Stimulated activated CD4-positive, alpha-beta T cell treated with anti-CD3 and anti-CD28 coated beads, Interleukin-1b, Interleukin-23, amount 100 ng/mL, for 1 hour (primary cell): ENCODE measurements around the gene NTM.
"Not testable (repeated sequence)": the region's sequence is repeated elsewhere in the genome, so short reads cannot be mapped to it uniquely, and the experiment has no call there.

ENCODE experiments used
- DNase-seq, 2 donors: peaks; one replicate each; pipeline ENCODE4 v3.0.0-alpha.2; 2020; ENCODE audit warnings: low read depth in 2 of 2

The NTM gene

DNA sequence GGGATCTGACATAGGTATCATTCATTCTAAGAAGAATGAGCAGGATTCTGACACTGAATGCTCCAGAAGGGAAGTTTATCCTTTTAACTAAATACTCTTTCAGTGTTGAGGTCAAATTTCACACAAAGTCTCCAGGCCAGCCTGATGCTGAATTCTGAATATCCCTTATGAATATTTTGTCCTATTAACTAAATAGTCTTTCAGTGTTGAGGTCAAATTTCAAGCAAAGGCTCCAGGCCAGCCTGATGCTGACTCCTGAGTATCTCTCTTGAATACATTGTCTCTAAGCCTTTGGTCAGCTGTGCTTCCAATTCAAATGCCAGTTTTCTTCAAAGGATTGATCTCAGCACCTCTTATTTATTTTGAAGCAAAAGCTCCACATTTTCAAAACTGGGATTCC, 676.8 kb downstream of the NTM start:
- no peak for DNase-seq

- DNase-seq: no peak
Measured at GRCh38 chr11:132048040-132048439, 677.6 kb downstream of the NTM start.

DNA sequence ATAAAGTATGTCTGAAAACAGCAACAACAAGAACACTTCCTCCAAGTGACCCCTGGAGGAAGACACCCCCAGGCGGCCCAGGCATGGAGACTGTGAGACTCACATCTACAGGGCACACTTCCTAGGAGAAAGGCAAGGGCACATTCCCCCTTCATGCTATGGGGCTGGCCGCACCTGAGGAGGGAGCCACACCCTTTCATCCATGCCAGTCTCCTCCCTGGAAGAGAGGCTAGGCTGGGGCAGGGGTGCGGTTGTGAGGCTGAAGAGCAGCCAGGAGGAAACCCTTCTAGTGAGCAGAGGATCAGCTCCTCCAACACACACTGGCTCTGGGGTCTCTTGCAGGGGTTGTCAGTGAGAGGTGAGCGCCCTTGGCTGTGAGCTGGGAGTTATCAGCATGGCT, 678.8 kb downstream of the NTM start:
- DNase-seq: no peak

GRCh38 chr11:132050049-132050448, 679.6 kb downstream of the NTM start:
- no peak for DNase-seq

DNA sequence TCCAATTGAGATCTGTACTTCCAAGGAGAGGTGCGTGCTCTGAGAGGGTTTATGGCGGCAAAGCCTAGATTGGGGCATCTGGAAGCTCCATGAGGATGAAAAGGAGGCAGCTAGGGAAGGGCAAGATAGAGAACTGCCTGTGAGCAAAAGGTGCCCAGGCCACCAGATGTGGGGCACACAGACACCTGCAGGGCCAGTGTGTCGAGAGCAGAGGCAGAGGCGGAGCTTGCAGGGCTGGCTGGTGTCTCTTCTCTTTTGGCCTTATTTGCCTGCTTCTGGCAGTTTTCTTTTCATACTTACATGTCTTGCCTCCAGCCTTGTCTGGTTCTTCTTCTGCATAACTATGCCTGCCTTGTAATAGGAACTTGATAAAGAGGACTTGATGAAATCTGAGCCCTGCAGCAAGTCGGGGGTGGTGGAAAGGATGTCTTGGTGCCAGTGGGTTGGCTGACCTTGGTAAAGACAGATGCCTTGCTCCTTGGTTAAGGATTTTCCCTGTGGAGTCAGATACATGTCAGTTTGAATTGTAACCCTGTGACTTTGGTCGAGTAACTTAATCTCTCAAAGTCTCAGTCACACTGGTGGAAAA, 680.3 kb downstream of the NTM start:
- no peak for DNase-seq

- DNase-seq: no peak
Measured at GRCh38 chr11:132051704-132052103, 681.3 kb downstream of the NTM start.

DNA sequence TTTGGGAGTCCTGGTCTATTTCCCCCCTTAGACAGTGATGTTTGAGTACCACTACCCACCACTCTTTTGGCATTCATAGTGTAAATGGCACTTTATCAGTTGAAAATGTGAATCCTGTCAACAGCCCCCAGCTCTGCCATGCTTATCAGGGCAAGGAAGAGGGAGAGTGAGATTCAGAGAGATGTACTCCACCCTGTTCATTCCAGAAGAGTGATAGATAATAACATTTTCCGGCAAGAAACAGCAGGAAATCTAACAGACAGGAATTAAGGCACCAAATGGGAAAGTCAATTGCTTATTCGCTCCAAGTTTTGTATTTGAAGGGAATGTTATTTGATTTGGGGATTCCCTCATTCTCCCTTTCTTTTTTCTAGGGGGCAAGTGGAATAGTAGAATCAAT, 681.9 kb downstream of the NTM start:
- DNase-seq: no peak

GRCh38 chr11:132052904-132053303, 682.5 kb downstream of the NTM start:
- DNase-seq: no peak

DNA sequence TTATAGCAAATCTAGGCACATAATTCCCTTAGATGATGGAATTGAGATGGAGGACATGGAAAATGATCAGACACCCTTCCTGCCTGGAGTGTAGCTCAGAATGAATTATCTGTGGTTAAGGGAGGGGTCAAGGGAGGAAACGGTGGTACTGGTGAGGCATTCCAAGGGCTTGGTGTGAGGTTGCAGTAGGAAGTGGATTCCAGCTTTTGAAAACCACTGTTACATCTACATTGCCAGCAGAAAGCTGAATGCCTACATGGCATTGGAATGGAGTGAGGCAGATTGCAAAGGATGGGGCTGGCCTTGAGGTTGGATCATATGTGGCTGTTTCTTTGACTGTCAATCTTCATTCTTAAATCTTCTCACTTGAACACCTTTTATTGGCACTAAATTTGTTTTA, 684.4 kb downstream of the NTM start:
- DNase-seq: no peak

DNA sequence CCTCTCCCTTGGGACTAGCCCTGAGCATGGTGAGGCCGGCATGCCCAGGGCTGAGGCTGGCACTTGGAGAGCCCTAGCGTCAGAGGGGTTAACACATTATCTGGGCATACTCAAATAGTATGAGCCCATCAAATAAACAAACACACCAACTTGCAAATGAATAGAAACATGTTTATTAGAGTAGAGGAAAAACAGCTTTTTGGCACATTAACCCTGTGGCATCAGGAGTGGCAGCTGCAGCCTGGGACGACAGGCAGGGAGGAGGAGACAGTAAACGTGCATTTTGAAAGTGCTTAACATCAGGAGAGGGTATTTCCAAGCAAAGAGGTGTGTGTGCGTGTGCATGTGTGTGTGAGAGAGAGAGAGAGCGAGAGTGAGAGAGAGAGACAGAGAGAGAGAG, 684.9 kb downstream of the NTM start:
- DNase-seq: no peak

DNA sequence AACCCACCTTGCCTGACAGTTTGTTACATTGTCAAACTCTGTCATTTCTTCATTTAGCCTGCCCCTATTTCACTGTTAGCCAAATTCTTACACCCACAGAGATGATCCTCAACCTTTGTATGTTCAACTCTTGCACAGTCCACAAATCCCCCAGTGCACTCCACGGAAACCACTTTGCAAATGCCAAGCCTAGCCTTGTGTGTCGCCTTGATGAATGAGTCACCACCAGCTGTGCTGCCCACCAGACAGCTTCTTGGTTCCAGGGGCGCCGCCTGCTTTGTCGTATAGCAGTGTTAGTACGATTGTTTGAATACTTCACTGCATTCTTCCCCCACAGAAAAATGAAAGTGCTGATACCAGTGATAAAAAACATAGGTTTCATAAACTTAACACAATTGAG, 686.3 kb downstream of the NTM start:
- DNase-seq: no peak

GRCh38 chr11:132057266-132057665, 686.9 kb downstream of the NTM start:
- no peak for DNase-seq

- no peak for DNase-seq
Measured at GRCh38 chr11:132058211-132058772, 687.9 kb downstream of the NTM start.

DNA sequence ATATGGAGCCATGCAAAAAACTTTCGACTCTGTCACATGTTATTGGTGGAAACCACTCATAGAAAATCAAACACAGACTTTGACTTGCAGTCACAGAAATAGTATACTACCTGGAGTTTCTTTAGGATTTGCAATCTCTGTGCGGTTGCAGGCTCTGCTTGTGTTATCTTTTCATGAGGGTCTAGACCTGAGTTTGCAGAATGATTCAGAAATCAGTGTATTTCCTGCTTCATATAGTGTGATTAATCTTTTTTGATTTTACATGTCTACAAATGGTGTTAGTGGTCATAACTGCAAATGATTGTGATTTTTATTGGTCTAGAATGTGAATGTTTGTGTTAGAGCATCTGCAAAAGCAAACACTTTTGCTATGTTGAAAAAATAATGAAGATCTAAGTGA, 690.2 kb downstream of the NTM start:
- no peak for DNase-seq

GRCh38 chr11:132062031-132062430, 691.6 kb downstream of the NTM start:
- DNase-seq: no peak

DNA sequence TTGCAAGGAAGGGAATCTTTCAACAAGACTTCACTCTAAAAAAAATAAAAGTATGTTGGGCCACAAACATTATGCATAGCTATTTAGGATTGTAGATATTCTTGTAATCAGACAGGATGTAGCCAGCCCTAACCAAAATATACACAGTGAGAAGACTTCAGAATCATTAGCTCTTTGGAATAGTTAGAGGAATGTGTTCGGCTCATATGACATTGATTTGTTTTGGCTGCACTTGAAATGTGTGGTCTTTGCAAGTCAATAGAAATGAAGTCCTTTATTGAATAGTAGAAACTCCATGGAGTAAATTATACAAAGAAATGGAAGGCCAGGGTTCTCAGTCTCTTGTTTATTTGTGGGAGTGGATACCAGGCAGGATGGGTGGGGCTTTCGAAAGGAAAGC, 692.1 kb downstream of the NTM start:
- no peak for DNase-seq

DNA sequence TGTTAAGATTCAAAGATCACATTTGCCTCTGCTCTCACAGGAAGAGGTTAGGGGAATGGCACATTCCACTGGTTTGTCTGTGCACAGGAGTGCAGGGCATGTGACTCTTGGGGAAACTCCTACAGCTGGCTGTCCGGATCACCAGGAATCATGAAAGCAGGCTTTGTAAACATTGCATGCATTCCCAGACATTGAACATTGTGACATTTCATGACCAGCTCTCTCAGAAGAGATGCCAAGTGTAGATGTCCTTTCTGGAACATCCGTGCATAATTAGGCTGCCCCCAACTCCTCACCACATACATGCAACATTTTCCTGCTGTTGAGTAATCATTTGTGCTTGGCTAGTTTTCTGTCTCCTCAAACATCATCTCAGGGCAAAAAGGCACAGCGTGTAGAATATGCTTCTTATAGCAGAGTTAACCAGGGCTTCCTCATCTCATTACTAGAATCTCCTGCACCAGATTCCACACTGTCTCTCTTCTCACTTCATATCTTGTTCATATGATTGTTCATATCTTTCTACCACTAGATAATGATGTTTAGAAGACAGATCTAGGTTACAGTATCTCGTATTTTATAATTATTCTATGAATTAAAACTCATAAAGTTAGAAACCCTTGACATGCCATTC, 694.7 kb downstream of the NTM start:
- no peak for DNase-seq

- no peak for DNase-seq
Measured at GRCh38 chr11:132068556-132068955, 698.1 kb downstream of the NTM start.

- DNase-seq: not testable (repeated sequence)
Measured at GRCh38 chr11:132069593-132069992, 699.2 kb downstream of the NTM start.

GRCh38 chr11:132070907-132071306, 700.5 kb downstream of the NTM start:
- not testable (repeated sequence) for DNase-seq

GRCh38 chr11:132072044-132072857, 701.8 kb downstream of the NTM start:
- no peak for DNase-seq

- no peak for DNase-seq
Measured at GRCh38 chr11:132072858-132073211, 702.4 kb downstream of the NTM start.

GRCh38 chr11:132073787-132074186, 703.4 kb downstream of the NTM start:
- DNase-seq: no peak
